Fibroblast of lung (primary cell): ENCODE measurements around the gene GDPD4. TPM values are rescaled to one million over a fixed set of nuclear protein-coding genes. Genes with fewer than 3 reads are reported as not detected.

Experiments used
- DNase-seq, 2 donors: peaks; one replicate each; pipeline versions ENCODE4 v3.0.0 to v3.0.0-alpha.2; 2010; ENCODE audit warnings: low read depth in 2 of 2
- H2AFZ ChIP-seq: 2 replicates; pipeline ENCODE4 v1.5.1; 2012; ENCODE audit warnings: low read length, control low read depth, inconsistent platforms
- H3K27ac ChIP-seq: 2 replicates; pipeline ENCODE4 v1.5.1; 2011; ENCODE audit warnings: low read length, control low read depth; ENCODE audit not compliant: insufficient read depth
- H3K27me3 ChIP-seq: 2 replicates; pipeline ENCODE4 v1.5.1; 2011; ENCODE audit warnings: mild to moderate bottlenecking, low read length; ENCODE audit not compliant: control insufficient read depth, insufficient read depth
- H3K36me3 ChIP-seq: 2 replicates; pipeline ENCODE4 v1.5.1; 2011; ENCODE audit warnings: low read length; ENCODE audit not compliant: control insufficient read depth, insufficient read depth
- H3K4me1 ChIP-seq: 2 replicates; pipeline ENCODE4 v1.5.1; 2011; ENCODE audit warnings: low read length; ENCODE audit not compliant: control insufficient read depth, insufficient read depth; ENCODE audit errors: extremely low read depth
- H3K4me2 ChIP-seq: 2 replicates; pipeline ENCODE4 v1.5.1; 2011; ENCODE audit warnings: low read length, control low read depth; ENCODE audit not compliant: insufficient read depth; ENCODE audit errors: extremely low read depth
- H3K4me3 ChIP-seq, 4 experiments: fragments of 200-600 bp in 1 of 4; sonication (generic) in 1 of 4; replicated peaks in 1 of 4; 2 replicates each; pipeline ENCODE4 v1.5.1; 2011 to 2016; ENCODE audit warnings: low read length in 4 of 4, low read depth in 3 of 4, mild to moderate bottlenecking in 3 of 4, control low read depth in 2 of 4, inconsistent platforms in 1 of 4, mixed read lengths in 1 of 4; ENCODE audit not compliant: insufficient read depth in 1 of 4; ENCODE audit errors: control extremely low read depth in 1 of 4
- H3K79me2 ChIP-seq: 2 replicates; pipeline ENCODE4 v1.5.1; 2012; ENCODE audit warnings: mild to moderate bottlenecking, low read length, inconsistent platforms; ENCODE audit not compliant: control insufficient read depth, insufficient read depth
- H3K9ac ChIP-seq: 2 replicates; pipeline ENCODE4 v1.5.1; 2011; ENCODE audit warnings: mild to moderate bottlenecking, low read length, control low read depth; ENCODE audit not compliant: insufficient read depth
- H3K9me3 ChIP-seq: 2 replicates; pipeline ENCODE4 v1.5.1; 2012; ENCODE audit warnings: low read depth, low read length; ENCODE audit not compliant: control insufficient read depth, insufficient read depth
- H4K20me1 ChIP-seq: 2 replicates; pipeline ENCODE4 v1.5.1; 2011; ENCODE audit warnings: low read length; ENCODE audit not compliant: control insufficient read depth, insufficient read depth; ENCODE audit errors: extremely low read depth
- CTCF ChIP-seq, 2 donors: IDR thresholded peaks in 1 of 2; conservative IDR thresholded peaks in 1 of 2; 1 replicate in 1 of 2; 2 replicates in 1 of 2; pipeline ENCODE4 v1.5.1; 2011 to 2012; ENCODE audit warnings: low read length in 2 of 2, control low read depth in 1 of 2, inconsistent platforms in 1 of 2, low read depth in 1 of 2, mild to moderate bottlenecking in 1 of 2
- EZH2 ChIP-seq: IDR thresholded peaks from 2 replicates; pipeline ENCODE4 v1.5.1; 2012; ENCODE audit warnings: low read length, control low read depth, mild to moderate bottlenecking; ENCODE audit errors: missing control alignments
- polyA minus RNA-seq: library from RNA; depleted of rRNA, polyadenylated mRNA; stranded (reverse); fragments of >200 nt; gene quantifications from 2 replicates; pipeline ENCODE4 v1.2.3, GENCODE V29; 2011; ENCODE audit warnings: low replicate concordance
- polyA plus RNA-seq, 2 donors: library from polyadenylated mRNA; depleted of rRNA in 1 of 2; stranded (reverse) in 1 of 2; unstranded in 1 of 2; fragments of >200 nt; gene quantifications; 2 replicates each; pipeline ENCODE4 v1.2.1, GENCODE V29; 2011 to 2012; ENCODE audit warnings: missing spikeins in 1 of 2
- total RNA-seq: library from RNA; depleted of rRNA; stranded (reverse); fragments of >200 nt; gene quantifications from 2 replicates; pipeline ENCODE4 v1.2.1, GENCODE V29; 2014

Gene GDPD4
- total RNA-seq = not detected in 2 replicates
- polyA plus RNA-seq = not detected in 2 replicates
- not detected in 2 replicates for polyA plus RNA-seq (2012)
- polyA minus RNA-seq = not detected in 2 replicates

DNA sequence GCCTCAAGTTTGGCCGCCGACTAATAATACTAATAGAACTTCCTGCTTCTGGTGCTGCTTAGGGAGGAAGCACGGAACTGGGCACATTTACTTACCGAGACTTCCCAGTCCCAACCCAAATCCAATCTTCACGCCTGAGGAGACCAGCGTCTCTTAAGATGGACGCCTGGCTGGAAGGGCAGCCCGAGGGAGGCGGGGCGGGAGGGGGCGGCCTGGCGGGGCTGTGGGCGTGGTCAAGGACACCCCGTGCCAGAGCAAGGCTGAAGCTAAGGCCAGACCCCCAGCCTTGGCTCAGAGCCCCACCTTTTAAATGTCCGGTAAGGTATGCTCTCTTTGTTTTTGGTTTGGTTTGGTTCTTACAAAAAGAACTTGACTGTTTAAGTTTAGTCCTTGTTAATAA is at the start of gene GDPD4:
Gene GDPD4, minus strand, starts transcription at position 177 of the 400 bp plus-strand sequence. CDS start 16,549 bp downstream, outside the sequence.
- H3K27ac ChIP-seq = no peak within 1 kb of the TSS
- no peaks in the 10 kb centered on the region for H3K4me1 ChIP-seq
- TF ChIP-seq CTCF (conservative IDR thresholded peaks at IDR 0.05 in 1 of 2, IDR thresholded peaks at IDR 0.05 in 1 of 2; ENCODE audit: low read depth in 1 of 2, low read length in 2 of 2) = no peak
- TF ChIP-seq EZH2 = no peak
- H3K4me2 ChIP-seq = no peak within 1 kb of the TSS
- H2AFZ ChIP-seq = no peak within 1 kb of the TSS
- no peaks in the 10 kb centered on the region for H4K20me1 ChIP-seq
- H3K79me2 ChIP-seq = no peaks in the 10 kb centered on the region
- H3K4me3 ChIP-seq = no peak within 1 kb of the TSS
- H3K27me3 ChIP-seq = no peaks in the 10 kb centered on the region
- no peak within 1 kb of the TSS for H3K9ac ChIP-seq
- no peaks in the 10 kb centered on the region for H3K36me3 ChIP-seq
- no peak for DNase-seq
- no peaks in the 10 kb centered on the region for H3K9me3 ChIP-seq

DNA sequence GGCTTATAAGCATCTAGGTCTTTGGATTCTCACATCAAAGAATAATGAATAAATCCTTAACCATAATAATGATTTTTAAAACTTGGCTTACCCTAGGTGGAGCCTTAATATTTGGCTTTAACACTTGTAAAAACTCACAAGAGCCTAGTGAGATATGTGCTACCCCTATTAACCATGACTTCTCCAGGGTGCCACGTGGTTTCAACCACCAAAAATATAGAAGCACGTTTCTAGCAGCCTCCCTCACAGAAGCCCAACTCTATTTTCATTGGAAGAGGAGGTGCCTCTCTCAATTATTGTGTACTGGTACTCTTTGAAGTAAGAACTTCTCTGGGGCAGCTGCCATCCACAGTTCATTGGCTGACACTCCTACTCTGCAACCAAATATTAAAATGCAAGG is 46.5 kb upstream of the GDPD4 start:
- DNase-seq = no peak
- Histone ChIP-seq H3K9ac (no peak overlapping the region), H3K79me2 (no peaks in the 10 kb centered on the region), H3K36me3 (peaks cover 4% of the 10 kb centered on the region), H3K9me3 (no peaks in the 10 kb centered on the region), H2AFZ (no peak overlapping the region), H3K27ac (no peak overlapping the region), H3K4me3 (no peak overlapping the region), H3K4me2 (no peak overlapping the region), H3K27me3 (no peaks in the 10 kb centered on the region), H4K20me1 (no peaks in the 10 kb centered on the region), H3K4me1 (no peaks in the 10 kb centered on the region)
- no peak for TF ChIP-seq CTCF (conservative IDR thresholded peaks at IDR 0.05 in 1 of 2, IDR thresholded peaks at IDR 0.05 in 1 of 2; ENCODE audit: low read depth in 1 of 2, low read length in 2 of 2)
- TF ChIP-seq EZH2 = no peak

- no peaks in the 10 kb centered on the region for H3K79me2 ChIP-seq
- TF ChIP-seq CTCF (conservative IDR thresholded peaks at IDR 0.05 in 1 of 2, IDR thresholded peaks at IDR 0.05 in 1 of 2; ENCODE audit: low read depth in 1 of 2, low read length in 2 of 2) (no peak), EZH2 (no peak)
- H3K36me3 ChIP-seq = peaks cover 4% of the 10 kb centered on the region
- H3K9ac ChIP-seq = no peak overlapping the region
- no peaks in the 10 kb centered on the region for H3K27me3 ChIP-seq
- H3K27ac ChIP-seq = no peak overlapping the region
- no peak overlapping the region for H2AFZ ChIP-seq
- no peak overlapping the region for H3K4me2 ChIP-seq
- peak; percentile 67 to 97 for DNase-seq
- no peaks in the 10 kb centered on the region for H3K9me3 ChIP-seq
- H4K20me1 ChIP-seq = no peaks in the 10 kb centered on the region
- H3K4me3 ChIP-seq = no peak overlapping the region
- H3K4me1 ChIP-seq = no peaks in the 10 kb centered on the region
Observed at GRCh38 chr11:77346906-77347603, 45.6 kb upstream of the GDPD4 start.
